Activated T-helper 1 cell treated with anti-CD3 and anti-CD28 coated beads, Interleukin-2, amount 50 U/mL, for 16 hours (primary cell): ENCODE measurements around the gene HACD4.
"Not testable (repeated sequence)": the region's sequence is repeated elsewhere in the genome, so short reads cannot be mapped to it uniquely, and the experiment has no call there.

Experiments used
- DNase-seq, 2 donors: peaks; one replicate each; pipeline ENCODE4 v3.0.0-alpha.2; 2020; ENCODE audit warnings: low read depth in 1 of 2, low spot score in 1 of 2

HACD4 gene

DNA sequence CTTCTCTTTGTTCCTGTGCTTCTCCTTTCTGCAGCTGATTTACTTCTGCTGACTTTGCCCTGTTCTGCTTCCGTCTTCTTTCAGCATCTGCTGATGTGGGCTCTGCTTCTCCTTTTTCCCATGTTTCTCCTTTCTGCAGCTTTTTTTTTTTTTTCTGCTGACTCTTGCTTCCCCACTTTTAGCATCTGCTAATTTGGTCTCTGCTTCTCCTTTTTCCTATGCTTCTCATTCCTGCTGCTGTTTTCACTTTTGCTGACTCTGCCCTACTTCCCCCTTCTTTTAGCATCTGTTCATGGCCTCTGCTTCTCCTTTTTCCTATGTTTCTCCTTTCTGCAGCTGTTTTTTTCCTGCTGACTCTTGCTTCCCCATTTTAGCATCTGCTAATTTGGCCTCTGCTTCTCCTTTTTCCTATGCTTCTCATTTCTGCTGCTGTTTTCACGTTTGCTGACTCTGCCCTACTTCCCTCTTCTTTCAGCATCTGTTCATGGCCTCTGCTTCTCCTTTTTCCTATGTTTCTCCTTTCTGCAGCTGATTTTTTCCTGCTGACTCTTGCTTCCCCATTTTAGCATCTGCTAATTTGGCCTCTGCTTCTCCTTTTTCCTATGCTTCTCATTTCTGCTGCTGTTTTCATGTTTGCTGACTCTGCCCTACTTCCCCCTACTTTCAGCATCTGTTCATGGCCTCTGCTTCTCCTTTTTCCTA is 58.0 kb downstream of the HACD4 start:
- not testable (repeated sequence) for DNase-seq

DNA sequence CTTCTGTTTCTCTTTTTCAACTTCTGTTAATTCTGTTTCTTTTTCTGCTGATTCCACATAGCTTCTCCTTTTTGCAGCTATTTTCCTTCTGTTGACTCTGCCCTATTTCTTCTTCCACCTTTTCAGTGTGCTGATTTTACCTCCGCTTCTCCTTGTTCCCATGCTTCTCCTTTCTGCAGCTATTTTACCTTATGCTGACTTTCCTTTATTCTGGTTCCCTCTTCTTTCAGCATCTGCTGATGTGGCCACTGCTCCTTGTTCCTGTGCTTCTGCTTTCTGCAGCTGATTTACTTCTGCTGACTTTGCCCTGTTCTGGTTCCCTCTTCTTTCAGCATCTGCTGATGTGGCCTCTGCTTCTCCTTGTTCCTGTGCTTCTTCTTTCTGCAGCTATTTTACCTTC is 58.8 kb downstream of the HACD4 start:
- no peak for DNase-seq

DNA sequence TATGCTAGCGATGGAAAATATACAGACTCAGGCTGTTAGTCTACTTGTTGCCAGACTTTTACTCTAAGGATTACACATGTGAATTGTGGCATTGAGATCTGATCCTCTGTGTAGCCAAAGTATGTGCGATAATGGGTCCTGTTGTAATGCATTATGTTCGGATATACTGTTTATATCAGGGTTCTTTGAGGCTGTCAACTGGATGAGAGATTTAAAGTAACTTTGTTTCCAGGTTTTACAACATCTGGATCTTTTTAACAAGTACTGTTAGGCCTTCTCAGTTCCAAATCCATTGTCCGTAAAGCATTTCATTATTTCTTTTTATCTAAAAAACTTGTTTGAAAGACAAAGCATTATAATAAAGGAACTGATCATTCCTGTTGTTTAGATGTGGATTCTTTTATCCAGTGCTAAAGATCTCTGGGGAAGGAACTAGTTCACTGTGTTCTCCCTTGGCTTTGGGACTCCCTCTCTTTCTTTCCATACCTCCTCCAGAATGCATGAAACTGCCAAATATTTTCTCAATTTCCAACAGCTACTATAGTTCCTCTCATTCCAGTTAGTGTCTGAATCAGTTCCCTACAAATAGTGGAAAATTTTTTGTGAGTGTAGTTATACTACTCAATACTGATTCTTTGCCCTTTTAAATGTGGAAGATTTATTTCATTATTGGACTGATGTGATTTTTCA is 68.8 kb downstream of the HACD4 start:
- DNase-seq = no peak

DNA sequence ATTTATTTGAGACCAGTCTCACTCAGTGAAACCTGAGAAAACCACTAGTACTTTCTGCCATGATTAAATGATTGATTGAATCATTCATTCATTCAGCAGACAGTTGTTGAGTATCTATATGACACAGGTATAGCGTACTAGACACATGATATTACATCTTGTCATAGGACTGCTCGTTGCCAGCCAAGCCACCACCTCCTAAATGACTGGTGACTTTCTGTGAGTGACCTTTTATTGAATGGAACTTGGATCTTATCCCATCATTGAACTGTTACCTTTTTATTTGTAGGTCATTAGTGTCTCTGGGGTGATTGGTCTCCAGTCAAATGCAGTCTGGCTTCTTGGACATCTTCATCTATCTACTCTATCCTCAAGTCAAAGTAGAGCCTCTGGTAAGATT is 80.7 kb downstream of the HACD4 start:
- no peak for DNase-seq
